Stimulated activated CD4-positive, alpha-beta T cell treated with anti-CD3 and anti-CD28 coated beads, Interleukin-2, amount 100 ng/mL, for 24 hours (primary cell): ENCODE measurements around the gene PRR13.
A peak's percentile ranks its signal among the peaks of the same experiment; 100 is the strongest.
"Not testable (repeated sequence)": the region's sequence is repeated elsewhere in the genome, so short reads cannot be mapped to it uniquely, and the experiment has no call there.

Experiments used
- DNase-seq, 2 donors: peaks; one replicate each; pipeline ENCODE4 v3.0.0-alpha.2; 2020

The PRR13 gene

DNA sequence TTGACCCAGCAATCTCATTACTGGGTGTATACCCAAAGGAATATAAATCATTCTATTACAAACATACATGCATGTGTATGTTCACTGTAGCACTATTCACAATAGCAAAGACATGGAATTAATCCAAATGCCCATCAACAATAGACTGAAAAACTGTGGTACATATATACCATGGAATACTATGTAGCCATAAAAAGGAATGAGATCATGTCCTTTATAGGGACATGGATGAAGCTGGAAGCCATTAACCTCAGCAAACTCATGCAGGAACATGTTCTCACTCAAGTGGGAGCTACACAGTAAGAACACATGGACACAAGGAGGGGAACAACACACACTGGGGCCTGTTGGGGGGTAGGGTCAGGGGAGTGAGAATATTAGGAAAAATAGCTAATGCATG is 2.0 kb upstream of the PRR13 start:
- not testable (repeated sequence) for DNase-seq

GRCh38 chr12:53443955-53444354 is 2.4 kb downstream of the PRR13 start:
- DNase-seq: no peak

DNA sequence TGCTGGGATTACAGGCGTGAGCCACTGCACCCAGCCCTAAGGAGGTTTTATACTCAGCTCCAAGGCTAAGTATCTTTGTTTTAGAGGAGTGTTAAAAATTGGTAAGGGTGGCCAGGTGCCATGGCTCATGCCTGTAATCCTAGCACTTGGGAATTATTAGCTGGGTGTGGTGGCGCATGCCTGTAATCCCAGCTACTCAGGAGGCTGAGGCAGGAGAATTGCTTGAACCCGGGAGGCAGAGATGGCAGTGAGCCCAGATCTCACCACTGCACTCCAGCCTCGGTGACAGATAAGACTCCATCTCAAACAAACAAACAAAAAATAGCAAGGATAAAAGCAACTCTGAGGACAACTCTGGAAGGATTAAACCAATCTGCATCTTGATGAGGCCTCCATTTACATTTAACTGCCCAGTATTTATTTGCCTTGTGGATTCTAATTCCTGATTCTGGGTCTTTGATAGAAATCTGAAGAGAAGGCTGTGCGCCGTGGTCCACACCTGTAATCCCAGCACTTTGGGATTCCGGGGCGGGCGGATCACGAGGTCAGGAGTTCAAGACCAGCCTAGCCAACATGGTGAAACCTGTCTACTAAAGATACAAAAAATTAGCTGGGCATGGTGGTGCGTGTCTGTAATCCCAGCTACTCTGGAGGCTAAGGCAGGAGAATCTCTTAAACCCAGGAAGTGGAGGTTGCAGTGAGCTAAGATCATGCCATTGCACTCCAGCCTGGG is 3.2 kb downstream of the PRR13 start:
- DNase-seq: not testable (repeated sequence)

- DNase-seq: no peak
Observed at GRCh38 chr12:53450936-53451335, 9.4 kb downstream of the PRR13 start.

GRCh38 chr12:53451661-53452158 is 10.2 kb downstream of the PRR13 start, which contains the start of gene PCBP2:
Gene PCBP2 (plus strand): TSS chr12:53452102. CDS start chr12:53454801, 2,699 bp downstream.
- DNase-seq: peak; percentile 96 to 98

DNA sequence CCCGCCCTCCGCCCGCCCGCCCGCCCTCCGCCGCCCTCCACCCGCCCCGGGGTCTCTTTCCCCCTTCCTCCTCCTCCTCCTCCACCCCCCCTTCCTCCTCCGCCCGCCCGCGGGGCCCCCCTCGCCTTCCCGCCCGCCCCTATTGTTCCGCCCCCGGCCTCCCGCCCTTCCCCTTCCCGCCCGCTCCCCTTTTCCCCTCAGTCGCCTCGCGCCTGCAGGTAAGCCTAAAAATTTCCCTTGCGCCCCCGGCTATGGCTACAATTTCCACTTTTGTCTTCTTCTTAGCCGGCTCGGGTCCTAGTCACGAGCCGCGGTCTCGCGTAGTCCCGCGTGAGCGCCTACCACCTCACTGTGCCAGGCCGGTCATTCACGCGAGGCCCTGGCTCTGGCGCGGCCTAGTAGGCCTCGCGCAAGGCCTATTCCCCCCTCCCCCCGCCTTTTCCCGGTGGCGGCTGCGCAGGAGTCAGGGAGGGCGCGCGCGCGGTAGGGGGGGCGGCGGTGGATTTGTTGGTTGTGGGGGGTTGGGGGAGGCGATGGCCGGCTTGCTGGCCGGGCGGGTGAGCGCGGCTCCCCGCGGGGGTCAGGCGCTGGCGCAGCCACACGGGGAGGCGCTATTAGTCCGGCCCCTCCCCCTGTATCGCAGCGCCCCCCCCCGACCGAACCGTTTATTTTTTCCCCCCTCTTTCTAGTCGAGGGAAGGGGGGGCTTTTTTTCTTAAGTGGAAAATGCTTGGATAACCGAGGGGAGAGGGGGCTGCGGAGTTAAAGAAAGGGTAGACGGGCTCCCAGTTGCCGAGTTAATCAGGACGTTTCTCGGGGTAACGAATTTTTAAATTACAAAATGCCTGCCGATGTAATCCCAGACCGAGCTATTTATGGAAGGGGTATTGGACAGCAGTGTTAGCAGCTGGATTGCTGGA is 10.9 kb downstream of the PRR13 start:
- DNase-seq: peak; percentile 73 to 80

- DNase-seq: no peak
Observed at GRCh38 chr12:53453953-53454640, 12.6 kb downstream of the PRR13 start.

DNA sequence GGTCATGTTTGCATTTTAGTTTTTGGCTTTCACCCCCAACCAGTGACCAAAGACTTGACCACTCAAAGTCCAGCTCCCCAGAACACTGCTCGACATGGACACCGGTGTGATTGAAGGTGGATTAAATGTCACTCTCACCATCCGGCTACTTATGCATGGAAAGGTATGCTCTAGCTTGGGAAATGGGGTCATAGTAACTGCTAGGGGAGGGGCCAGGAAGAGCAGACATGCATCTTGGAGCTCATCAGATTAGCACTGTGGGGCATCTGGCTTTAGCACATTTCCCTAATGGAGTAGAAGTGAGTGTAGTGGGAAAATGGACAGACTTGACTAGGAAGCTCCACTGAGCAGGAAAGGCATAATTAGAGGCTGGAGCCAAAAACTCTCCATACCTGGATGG is 13.2 kb downstream of the PRR13 start:
- DNase-seq: no peak

- no peak for DNase-seq
Observed at GRCh38 chr12:53456654-53457366, 15.3 kb downstream of the PRR13 start.

DNA sequence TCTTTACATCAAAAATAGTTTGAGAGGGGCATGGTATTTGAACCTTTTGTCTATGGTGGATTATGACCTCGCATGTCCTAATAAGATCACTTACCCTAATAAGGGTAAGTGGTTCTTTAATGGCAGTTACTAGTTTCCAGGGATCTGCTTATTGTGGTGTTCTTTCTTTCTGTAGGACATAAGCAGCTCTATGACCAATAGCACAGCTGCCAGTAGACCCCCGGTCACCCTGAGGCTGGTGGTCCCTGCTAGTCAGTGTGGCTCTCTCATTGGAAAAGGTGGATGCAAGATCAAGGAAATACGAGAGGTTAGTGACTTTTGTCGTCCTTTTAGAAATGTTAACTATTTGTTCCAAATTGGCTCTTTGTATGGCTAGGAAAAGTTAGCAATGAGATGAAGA is 17.6 kb downstream of the PRR13 start:
- no peak for DNase-seq

- no peak for DNase-seq
Observed at GRCh38 chr12:53461059-53461458, 19.5 kb downstream of the PRR13 start.

- DNase-seq: no peak
Observed at GRCh38 chr12:53461591-53461990, 20.1 kb downstream of the PRR13 start.

DNA sequence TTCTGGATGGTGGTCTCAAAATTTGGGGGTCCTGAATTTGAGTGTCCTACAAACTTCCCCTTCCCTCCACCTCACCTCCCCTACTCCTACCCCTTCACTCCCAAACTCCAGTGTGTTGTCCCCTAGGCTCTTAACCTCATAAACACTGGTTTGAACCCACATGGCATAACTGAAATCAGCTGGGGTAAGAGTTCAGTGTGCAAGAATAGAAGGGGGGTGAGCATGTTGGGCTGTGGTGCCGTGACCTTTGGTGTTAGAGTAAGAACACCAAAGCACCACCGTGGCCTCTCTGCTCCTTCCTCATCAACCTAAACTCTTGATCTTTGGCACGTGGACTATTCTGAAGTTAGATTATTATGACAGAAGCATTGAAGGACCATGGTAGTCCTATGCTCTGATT is 21.4 kb downstream of the PRR13 start:
- DNase-seq: no peak

GRCh38 chr12:53463802-53464560 is 22.4 kb downstream of the PRR13 start:
- DNase-seq: no peak

- no peak for DNase-seq
Observed at GRCh38 chr12:53464685-53465418, 23.3 kb downstream of the PRR13 start.

- no peak for DNase-seq
Observed at GRCh38 chr12:53465679-53466078, 24.1 kb downstream of the PRR13 start.

- no peak for DNase-seq
Observed at GRCh38 chr12:53466640-53467039, 25.1 kb downstream of the PRR13 start.

DNA sequence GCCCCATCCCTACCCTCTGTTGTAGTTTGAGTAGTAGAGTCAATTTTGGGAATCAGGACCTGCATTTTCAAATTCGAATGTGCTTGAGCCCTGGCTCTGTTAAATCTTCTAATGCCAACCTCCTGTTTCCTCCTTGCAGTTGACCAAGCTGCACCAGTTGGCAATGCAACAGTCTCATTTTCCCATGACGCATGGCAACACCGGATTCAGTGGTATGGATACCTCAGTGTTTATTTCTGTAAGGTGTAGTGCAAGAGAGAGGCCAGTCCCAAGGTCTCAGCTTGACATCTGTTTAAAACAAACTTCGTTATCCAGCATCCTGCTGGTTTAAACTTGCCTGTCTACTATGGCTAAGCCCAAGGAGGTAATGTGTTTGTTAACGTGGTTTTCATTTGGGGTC is 25.5 kb downstream of the PRR13 start:
- no peak for DNase-seq

DNA sequence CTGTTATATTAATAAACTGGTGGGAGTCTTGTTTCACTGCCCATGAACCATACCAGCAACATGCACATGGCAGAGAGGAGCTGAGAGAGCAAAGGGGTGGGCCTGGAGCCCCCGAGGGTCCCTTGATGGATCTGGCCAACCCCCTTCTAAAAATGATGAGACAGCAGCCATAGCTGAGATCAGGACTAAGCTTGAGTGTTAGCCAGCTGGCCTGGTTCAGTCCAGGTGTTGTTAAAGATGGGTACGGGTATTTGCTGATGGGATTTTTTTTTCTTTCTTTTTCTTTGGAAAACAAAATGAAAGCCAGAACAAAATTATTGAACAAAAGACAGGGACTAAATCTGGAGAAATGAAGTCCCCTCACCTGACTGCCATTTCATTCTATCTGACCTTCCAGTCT is 26.3 kb downstream of the PRR13 start:
- no peak for DNase-seq

DNA sequence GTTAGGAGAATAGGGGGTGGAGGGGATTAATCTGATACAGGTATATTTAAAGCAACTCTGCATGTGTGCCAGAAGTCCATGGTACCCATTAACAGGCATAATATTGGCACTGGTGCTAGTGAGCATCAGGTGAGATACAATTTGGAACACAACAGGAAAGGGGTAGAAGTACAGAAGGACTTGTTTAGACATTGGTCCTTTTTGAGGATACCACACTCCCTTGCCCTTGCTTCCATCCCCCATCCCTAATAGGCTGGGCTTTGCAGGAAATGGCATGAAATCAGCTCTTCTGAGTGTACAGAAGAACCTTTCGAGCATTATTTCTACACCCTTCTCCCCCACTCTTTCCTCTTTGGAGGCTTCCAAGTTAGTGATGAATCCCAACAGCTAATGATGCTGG is 26.7 kb downstream of the PRR13 start:
- DNase-seq: no peak

DNA sequence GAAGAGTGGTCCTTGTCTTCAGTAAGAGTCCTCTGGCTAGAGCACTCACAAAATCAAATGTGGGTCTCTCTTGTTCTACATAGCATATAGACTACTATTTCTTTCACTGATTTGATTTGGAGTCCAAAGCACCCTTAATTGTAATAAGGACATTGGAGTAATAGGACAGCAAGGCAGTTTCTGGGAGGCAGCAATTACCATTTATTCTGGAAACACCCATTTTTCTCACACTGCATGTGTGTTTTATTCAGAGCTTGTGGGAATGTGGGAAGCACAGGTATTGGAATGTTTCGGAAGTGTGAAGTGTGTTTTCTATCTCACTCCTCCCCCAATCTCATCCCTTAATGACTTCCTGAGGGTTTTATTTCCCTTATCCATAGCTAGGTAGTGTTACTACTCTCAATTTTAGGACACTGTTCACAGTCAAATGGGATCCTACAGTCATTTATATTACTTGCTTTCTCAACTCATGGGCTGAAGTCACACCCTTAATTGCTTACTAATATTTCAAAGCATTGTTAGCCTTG is 30.6 kb downstream of the PRR13 start:
- DNase-seq: no peak
